A673 (cell line): Measurements from ENCODE around the gene SMYD3. TPM values are rescaled to one million over a fixed set of nuclear protein-coding genes. Genes with fewer than 3 reads are reported as not detected.

Experiments used
- BruUV-seq: library from RNA; stranded (reverse); fragments of 400-500 nt; replicated peaks from 2 replicates; lab custom pipeline; 2021; lab: Mats Ljungman, UMichigan
- CTCF ChIA-PET: fragments of 300-600 bp; sonication (Branson Sonifier 250); formaldehyde crosslinking; loops from one replicate; lab custom pipeline; 2022; ENCODE audit warnings: antibody characterized with exemption; lab: Charles Lee
- POLR2A ChIA-PET: fragments of 300-600 bp; sonication (Branson Sonifier 250); formaldehyde crosslinking; loops from one replicate; lab custom pipeline; 2022; ENCODE audit warnings: antibody characterized with exemption; ENCODE audit not compliant: low non-redundant PET; lab: Charles Lee
- DNase-seq: peaks from one replicate; pipeline ENCODE4 v3.0.0-alpha.2; 2015; ENCODE audit warnings: low spot score
- H3K27ac ChIP-seq: fragments of 200-600 bp; sonication (generic); 2 replicates; pipeline ENCODE4 v1.5.1; 2016; ENCODE audit warnings: mixed run types, low read depth, mild to moderate bottlenecking, mixed read lengths, antibody characterized with exemption, low read length; ENCODE audit not compliant: poor library complexity, severe bottlenecking
- H3K27me3 ChIP-seq: fragments of 200-600 bp; sonication (generic); replicated peaks from 2 replicates; pipeline ENCODE4 v1.6.1; 2017; ENCODE audit warnings: mixed run types, low read depth, mild to moderate bottlenecking, mixed read lengths, antibody characterized with exemption, low read length; ENCODE audit not compliant: insufficient read depth, poor library complexity
- H3K36me3 ChIP-seq: fragments of 200-600 bp; sonication (generic); 2 replicates; pipeline ENCODE4 v1.6.1; 2016; ENCODE audit warnings: mixed run types, mild to moderate bottlenecking, mixed read lengths, antibody characterized with exemption, low read length; ENCODE audit not compliant: insufficient read depth, poor library complexity, severe bottlenecking
- H3K4me1 ChIP-seq: fragments of 200-600 bp; sonication (generic); 2 replicates; pipeline ENCODE4 v1.6.1; 2017; ENCODE audit warnings: mixed run types, mild to moderate bottlenecking, mixed read lengths, antibody characterized with exemption, low read length; ENCODE audit not compliant: insufficient read depth, poor library complexity, severe bottlenecking
- H3K4me3 ChIP-seq: fragments of 200-600 bp; sonication (generic); 2 replicates; pipeline ENCODE4 v1.5.1; 2016; ENCODE audit warnings: low read depth, mixed run types, mild to moderate bottlenecking, mixed read lengths, low read length; ENCODE audit not compliant: poor library complexity, severe bottlenecking
- H3K9me3 ChIP-seq: fragments of 200-600 bp; sonication (generic); 2 replicates; pipeline ENCODE4 v1.6.1; 2016; ENCODE audit warnings: mixed run types, low read depth, mild to moderate bottlenecking, mixed read lengths, antibody characterized with exemption, low read length; ENCODE audit not compliant: poor library complexity, severe bottlenecking
- EZH2 ChIP-seq: fragments of 200-600 bp; sonication (generic); IDR thresholded peaks from 2 replicates; pipeline ENCODE4 v1.6.1; 2017; ENCODE audit warnings: borderline replicate concordance, low read depth, mild to moderate bottlenecking, mixed read lengths, antibody characterized with exemption, low read length; ENCODE audit not compliant: poor library complexity, severe bottlenecking
- intact Hi-C: fragments of 100-400 bp; cut with micrococcal nuclease; formaldehyde crosslinking; loops from one replicate; pipeline ENCODE4 v1.10.0; 2022; ENCODE audit not compliant: unreplicated experiment
- total RNA-seq: library from RNA; stranded (reverse); gene quantifications from 2 replicates; pipeline ENCODE4 v1.2.3, GENCODE V29; 2021
- TF ChIP-seq, protein P1 (sequence below): fragments of 300-800, 200-600 bp; sonication (generic); conservative IDR thresholded peaks from 2 replicates; pipeline ENCODE4 v1.5.1; 2017; ENCODE audit warnings: low read depth, mild to moderate bottlenecking, antibody characterized with exemption, low read length, moderate library complexity, mixed read lengths

Gene SMYD3
- total RNA-seq, 1 experiment from 2014 or later = 29.0 TPM

DNA sequence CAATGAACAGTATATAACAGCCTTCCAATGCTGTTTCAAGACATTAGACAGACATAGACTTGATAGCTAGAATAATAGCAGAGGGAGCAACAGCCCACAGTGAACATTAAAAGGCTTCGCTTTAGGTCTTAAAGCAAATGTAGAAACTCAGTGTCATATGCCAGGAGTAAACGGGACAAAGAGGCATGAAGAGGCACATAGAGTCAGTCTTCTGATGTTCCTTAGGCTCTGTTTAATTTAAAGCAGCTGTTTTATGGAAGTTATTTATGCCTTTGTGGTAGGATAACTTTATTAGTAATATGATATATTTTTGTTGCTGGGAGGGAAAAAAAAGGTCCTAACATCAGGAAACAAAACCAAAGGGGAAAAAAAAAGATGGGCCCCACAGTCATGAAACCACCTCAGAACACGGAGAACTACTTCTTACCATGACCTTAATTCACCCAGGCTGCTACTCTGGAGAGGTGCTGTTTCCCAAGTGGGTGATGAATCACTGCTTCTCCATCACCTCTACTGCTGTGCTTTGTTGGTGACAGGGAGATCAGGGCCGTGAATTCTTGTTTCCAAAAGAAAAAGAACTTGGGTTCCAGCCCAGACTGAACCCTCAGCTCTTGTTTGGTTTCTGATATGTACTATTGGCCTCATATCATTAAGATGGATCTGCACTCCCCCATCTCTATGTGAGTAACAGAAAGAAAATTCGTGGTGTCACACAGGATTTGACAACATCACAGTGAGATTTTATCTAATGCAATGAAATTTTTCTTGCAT, 735.4 kb downstream of the SMYD3 start:
- no peaks in the 10 kb centered on the region for H3K36me3 ChIP-seq
- DNase-seq = no peak
- no peak for TF ChIP-seq EZH2
- TF ChIP-seq, protein P1, sequence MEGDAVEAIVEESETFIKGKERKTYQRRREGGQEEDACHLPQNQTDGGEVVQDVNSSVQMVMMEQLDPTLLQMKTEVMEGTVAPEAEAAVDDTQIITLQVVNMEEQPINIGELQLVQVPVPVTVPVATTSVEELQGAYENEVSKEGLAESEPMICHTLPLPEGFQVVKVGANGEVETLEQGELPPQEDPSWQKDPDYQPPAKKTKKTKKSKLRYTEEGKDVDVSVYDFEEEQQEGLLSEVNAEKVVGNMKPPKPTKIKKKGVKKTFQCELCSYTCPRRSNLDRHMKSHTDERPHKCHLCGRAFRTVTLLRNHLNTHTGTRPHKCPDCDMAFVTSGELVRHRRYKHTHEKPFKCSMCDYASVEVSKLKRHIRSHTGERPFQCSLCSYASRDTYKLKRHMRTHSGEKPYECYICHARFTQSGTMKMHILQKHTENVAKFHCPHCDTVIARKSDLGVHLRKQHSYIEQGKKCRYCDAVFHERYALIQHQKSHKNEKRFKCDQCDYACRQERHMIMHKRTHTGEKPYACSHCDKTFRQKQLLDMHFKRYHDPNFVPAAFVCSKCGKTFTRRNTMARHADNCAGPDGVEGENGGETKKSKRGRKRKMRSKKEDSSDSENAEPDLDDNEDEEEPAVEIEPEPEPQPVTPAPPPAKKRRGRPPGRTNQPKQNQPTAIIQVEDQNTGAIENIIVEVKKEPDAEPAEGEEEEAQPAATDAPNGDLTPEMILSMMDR = no peak
- intact Hi-C loops = no loop called here
- no peaks in the 10 kb centered on the region for H3K4me1 ChIP-seq
- H3K27me3 ChIP-seq = no peaks in the 10 kb centered on the region
- POLR2A ChIA-PET = interaction anchor here (0.6 kb wide), 1 partner anchor 72 kb away, joined by 3 read pairs; no protein-coding TSS in a partner anchor
- CTCF ChIA-PET = no interaction called here
- H3K27ac ChIP-seq = no peak overlapping the region
- BruUV-seq = no TSS peak
- H3K9me3 ChIP-seq = no peaks in the 10 kb centered on the region
- no peak overlapping the region for H3K4me3 ChIP-seq

DNA sequence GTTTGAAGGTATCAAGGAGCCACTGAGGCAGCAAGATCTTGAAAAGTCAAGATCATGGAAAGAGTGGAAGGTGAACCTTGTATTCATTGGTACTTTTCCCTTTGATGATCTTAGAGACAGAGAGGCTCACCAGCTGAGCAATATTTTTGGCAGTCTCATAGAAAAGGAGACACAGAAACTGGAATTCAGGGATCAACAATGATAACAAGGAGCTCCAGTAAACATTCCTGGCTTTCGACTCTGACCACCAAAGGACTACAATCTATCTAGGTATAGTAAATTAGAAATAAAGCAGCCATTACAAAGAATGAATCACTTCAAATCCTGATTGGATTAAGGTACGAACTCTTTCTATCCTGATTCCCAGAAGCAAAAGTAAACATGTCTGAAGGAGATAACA, 736.9 kb downstream of the SMYD3 start:
- Histone ChIP-seq H3K36me3 (no peaks in the 10 kb centered on the region), H3K9me3 (no peaks in the 10 kb centered on the region), H3K4me1 (no peaks in the 10 kb centered on the region), H3K27me3 (no peaks in the 10 kb centered on the region), H3K27ac (no peak overlapping the region), H3K4me3 (no peak overlapping the region)
- ChIA-PET CTCF (no interaction called here), POLR2A (no interaction called here)
- no TSS peak for BruUV-seq
- intact Hi-C loops = no loop called here
- TF ChIP-seq, protein P1 = no peak
- TF ChIP-seq EZH2 = no peak
- no peak for DNase-seq

DNA sequence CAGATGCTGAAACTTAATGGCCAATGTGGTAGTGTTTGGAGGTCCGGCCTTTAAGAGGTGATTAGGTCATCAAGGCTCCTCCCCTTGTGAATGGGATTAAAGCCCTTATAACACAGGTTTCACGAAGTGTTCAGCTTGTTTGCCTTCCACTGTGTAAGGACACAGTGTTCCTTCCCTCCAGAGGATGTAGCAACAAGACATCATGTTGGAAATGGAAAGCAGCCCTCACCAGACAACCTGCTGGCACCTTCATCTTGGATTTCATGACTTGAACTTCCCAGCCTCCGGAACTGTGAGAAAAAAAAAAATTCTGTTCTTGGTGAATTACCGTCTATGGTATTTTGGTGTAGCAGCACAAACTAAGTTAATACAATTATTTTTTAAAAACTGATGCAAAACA, 738.5 kb downstream of the SMYD3 start:
- Histone ChIP-seq H3K27me3 (no peaks in the 10 kb centered on the region), H3K4me1 (no peaks in the 10 kb centered on the region), H3K27ac (no peak overlapping the region), H3K36me3 (no peaks in the 10 kb centered on the region), H3K4me3 (no peak overlapping the region), H3K9me3 (no peaks in the 10 kb centered on the region)
- intact Hi-C loops = no loop called here
- TF ChIP-seq, protein P1 = no peak
- no peak for TF ChIP-seq EZH2
- CTCF ChIA-PET = no interaction called here
- BruUV-seq = no TSS peak
- POLR2A ChIA-PET = interaction anchor here (0.7 kb wide), 1 partner anchor 719 kb away, joined by 3 read pairs; no protein-coding TSS in a partner anchor
- DNase-seq = no peak
